ENCODE data around the gene SPANXB1.
A peak's percentile ranks its signal among the peaks of the same experiment; 100 is the strongest.
"Not testable (repeated sequence)": the region's sequence is repeated elsewhere in the genome, so short reads cannot be mapped to it uniquely, and the experiment has no call there.

Gene SPANXB1, protein sequence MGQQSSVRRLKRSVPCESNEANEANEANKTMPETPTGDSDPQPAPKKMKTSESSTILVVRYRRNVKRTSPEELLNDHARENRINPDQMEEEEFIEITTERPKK

DNA sequence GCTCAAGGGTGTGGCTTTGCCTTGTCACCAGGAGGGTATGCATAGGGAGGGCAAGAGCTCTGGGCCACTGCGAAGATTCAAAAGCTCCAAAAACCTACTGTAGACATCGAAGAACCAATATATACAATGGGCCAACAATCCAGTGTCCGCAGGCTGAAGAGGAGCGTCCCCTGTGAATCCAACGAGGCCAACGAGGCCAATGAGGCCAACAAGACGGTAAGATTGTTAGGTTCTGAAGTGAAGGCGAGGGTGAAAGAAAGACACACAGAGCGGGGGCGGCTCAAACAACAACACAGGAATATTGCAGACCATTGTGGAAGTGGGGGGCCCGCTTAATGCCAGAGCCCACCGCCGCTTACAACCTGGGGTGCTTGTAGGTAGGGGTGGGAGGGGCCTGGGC, at the start of gene SPANXB1:
Gene SPANXB1, plus strand, starts transcription at position 27 of the 400 bp plus-strand sequence. Its CDS starts 100 bp downstream, at position 127.
- not testable (repeated sequence) for DNase-seq

DNA sequence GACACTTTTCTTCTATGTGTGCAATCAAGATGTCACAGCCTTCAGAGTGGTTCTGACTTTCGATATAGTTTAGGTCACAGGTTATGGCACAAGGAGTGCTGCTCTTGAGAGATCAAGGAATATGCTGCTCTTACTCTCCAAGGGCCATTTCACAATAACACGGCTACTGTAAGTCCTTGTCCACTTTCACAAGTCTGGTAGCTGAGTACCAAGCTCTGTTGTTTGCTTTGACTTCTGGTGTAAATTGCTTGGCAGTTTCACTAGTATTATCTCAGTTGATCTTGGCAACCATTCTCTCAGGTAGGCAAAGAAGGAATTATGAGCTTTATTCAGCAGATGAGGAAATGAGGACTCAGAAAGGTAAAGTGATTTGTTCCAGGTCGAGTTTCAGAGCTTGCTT, 35.4 kb upstream of the SPANXB1 start:
- DNase-seq, result no peak

DNA sequence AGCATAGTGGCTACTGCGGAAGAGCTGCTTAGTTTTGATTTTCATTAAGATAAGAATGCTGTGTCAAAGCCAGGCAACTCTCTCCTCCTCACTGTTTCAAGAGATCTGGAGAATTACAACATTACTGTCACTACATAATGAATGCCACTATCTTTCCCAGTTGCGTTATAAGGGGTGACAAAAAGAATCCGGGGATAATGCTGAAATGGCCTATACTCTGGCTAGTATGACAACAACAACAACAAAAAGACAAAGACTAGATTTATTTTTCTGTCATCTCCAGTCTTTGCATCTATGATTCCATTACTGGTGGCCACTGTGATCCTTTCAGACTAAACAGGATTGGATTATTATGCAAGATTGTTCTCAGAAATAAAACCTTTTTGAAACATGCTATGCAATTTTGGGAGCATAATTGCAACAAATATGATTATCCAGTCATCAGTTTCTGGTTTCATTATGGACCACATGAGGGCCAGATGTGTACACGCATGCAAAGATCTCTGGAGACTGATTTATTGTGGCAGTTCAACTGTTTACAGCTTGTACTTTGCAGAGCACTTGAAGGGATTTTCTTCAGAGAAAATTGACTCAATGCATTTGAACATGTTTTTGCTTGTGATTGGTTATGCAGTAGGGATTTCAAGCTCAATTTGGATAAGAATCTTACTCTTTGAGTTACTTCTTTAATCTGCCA, 31.1 kb upstream of the SPANXB1 start:
- peak in 1 of 3 experiments; percentile 29 for DNase-seq

DNA sequence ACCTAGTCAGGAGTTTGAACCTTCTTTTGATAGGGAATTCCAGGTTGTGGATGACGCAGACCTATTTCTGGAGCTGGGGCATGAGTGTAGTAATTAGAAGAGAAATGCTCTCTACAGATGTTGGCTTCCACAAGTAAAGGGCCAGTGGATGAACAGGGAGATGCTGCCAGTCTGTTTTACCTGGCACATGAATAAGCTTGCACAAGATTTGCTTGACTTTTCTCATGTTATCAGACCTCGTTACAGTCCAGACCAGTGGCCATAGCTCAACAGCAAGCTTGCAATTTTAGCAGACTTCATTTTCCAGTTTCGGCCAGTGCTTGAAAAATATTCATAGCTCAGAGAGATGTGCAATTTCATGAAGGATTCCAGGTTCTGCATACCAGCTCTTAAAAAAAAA, 26.9 kb upstream of the SPANXB1 start:
- DNase-seq, result no peak

DNA sequence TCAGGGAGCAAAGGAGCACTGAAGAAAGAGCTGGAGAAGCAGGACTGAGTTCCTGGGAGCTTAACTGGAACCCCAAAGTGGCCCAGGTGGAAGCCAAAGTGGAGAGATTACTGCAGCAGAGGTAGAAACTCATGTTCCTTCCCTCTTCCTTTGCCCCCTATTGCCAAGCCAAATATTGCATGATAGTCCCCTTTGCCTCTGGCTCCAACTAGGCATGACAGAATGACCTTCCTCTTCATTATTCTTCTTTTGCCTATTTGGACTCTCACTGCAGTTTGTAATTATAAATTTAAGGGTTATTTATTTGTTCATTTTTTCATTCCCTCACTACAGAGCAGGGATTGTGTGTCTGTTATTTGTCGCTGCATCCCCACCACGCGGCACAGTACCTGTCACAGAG, 22.1 kb upstream of the SPANXB1 start:
- DNase-seq, result no peak

DNA sequence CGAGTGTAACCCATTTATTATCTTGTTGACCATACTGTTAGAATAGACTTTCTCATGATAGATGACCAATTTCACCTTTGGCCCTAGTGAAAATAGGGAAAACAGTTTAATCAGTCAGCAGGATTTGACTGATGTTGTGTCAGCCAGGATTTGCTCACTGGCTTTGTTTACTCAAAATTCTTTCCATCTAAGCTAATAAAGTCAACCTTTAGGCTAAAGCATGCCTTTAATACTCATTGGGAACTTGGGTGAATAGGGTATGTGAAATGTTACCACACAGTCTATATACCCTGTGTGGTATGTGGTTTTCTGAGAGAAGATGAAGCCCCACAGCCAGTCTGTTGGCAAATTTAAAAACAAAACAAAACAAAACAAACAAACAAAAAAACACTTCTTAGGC, 18.7 kb upstream of the SPANXB1 start:
- no peak for DNase-seq

DNA sequence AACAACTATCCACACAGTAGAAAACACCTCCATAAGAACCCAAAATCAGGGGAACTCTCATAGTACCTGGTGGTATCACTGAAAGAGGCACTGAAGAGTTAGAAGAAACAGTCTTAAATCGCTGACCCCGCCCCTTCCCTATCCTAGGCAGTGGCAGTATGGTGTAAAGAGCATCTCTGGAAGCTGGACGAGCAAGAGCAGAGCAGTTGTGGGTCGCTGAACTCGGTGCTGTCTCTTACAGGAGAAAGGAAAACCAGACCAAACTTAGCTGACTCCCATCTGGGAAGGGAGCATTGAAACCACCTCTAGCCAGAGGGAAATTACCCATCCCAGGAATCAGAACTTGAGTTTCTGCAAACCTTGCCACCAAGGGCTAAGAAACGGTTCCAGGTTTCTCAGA, 2.8 kb downstream of the SPANXB1 start:
- not testable (repeated sequence) for DNase-seq

DNA sequence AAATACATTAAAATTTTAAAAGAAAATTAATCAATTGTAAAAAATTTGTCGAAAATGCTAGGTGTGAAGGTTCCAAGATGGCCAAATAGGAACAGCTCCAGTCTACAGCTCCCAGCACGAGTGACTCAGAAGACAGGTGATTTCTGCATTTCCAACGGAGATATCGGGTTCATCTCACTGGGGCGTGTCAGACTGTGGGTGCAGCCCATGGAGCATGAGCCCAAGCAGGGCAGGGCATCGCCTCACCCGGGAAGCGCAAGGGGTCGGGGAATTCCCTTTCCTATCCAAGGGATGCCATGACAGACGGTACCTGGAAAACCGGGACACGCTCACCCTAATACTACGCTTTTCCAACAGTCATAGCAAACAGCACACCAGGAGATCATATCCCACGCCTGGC, 41.9 kb downstream of the SPANXB1 start:
- not testable (repeated sequence) for DNase-seq

DNA sequence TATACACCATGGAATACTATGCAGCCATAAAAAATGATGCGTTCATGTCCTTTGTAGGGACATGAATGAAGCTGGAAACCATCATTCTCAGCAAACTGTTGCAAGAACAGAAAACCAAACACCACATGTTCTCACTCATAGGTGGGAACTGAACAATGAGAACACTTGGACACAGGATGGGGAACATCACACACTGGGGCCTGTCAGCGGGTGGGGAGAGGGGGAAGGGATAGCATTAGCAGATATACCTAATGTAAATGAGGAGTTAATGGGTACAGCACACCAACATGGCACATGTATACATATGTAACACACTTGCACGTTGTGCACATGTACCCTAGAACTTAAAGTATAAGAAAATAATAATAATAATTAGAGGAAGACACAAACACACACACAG, 47.5 kb downstream of the SPANXB1 start:
- not testable (repeated sequence) for DNase-seq

DNA sequence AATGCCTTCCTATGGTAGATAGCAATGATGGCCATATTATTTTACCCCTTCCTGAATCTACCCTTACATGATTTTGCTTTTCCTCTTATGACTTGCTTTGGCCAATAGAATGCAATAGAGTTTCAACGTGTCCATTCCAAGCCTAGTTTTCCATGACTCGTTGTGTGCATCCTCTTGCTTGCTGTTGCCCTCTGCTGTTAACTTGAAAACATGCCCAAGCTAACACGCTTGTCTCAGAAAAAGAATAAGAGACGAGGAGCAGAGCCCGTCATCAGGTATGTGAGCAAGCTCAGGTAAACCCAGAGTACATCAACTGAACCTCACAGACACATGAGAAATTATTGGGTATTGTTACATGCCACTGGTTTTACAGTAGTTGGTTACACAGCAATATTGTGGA, 49.7 kb downstream of the SPANXB1 start:
- not testable (repeated sequence) for DNase-seq

Data from NCI-H1417 (cell line).